OCI-LY3 (cell line): Measurements from ENCODE around the gene FFAR1.

ENCODE experiments used
- EZH2phosphoT487 ChIP-seq: fragments of 200-600 bp; shearing (Covaris generic); IDR thresholded peaks from 2 replicates; pipeline ENCODE4 v1.6.1; 2018; ENCODE audit warnings: antibody characterized with exemption, mixed run types, low read depth
- TF ChIP-seq, protein P1 (sequence below): fragments of 200-600, 300-600 bp; sonication (generic); IDR thresholded peaks from 2 replicates; pipeline ENCODE4 v1.5.1; 2014; ENCODE audit warnings: antibody characterized with exemption, low read length, low read depth

GRCh38 chr19:35344511-35345031, 3.1 kb upstream of the FFAR1 start:
- TF ChIP-seq, protein P1, sequence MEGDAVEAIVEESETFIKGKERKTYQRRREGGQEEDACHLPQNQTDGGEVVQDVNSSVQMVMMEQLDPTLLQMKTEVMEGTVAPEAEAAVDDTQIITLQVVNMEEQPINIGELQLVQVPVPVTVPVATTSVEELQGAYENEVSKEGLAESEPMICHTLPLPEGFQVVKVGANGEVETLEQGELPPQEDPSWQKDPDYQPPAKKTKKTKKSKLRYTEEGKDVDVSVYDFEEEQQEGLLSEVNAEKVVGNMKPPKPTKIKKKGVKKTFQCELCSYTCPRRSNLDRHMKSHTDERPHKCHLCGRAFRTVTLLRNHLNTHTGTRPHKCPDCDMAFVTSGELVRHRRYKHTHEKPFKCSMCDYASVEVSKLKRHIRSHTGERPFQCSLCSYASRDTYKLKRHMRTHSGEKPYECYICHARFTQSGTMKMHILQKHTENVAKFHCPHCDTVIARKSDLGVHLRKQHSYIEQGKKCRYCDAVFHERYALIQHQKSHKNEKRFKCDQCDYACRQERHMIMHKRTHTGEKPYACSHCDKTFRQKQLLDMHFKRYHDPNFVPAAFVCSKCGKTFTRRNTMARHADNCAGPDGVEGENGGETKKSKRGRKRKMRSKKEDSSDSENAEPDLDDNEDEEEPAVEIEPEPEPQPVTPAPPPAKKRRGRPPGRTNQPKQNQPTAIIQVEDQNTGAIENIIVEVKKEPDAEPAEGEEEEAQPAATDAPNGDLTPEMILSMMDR = no peak
- TF ChIP-seq EZH2phosphoT487 = no peak
